Measurements from ENCODE around the gene HERC4. TPM values are rescaled to one million over a fixed set of nuclear protein-coding genes. Genes with fewer than 3 reads are reported as not detected.

The HERC4 gene
- total RNA-seq, 1 experiment from 2014 or later: 39.4 TPM

GRCh38 chr10:68106656-68107055, 31.6 kb upstream of the HERC4 start:
- Mint-ChIP-seq H3K27me3 (ENCODE audit: low read depth) (no peaks in the 10 kb centered on the region), H3K36me3 (no peaks in the 10 kb centered on the region), H3K27ac (no peak overlapping the region), H3K4me3 (no peak overlapping the region), H3K9me3 (no peaks in the 10 kb centered on the region), H3K4me1 (peaks cover 1% of the 10 kb centered on the region; the same call in 1 of the 2 replicates)
- ChIA-PET CTCF (interaction anchor here (0.6 to 0.9 kb wide), 2 partner anchors 50 to 95 kb away, joined by 3 to 4 read pairs; no protein-coding TSS in a partner anchor), POLR2A (no interaction called here)
- DNase-seq (ENCODE audit: low spot score): no peak
- no peak for ATAC-seq
- TF ChIP-seq GRHL2 (CRISPR knock-in tag; IDR thresholded peaks at IDR 0.05; ENCODE audit: insufficient replicate concordance, severe bottlenecking) (no peak), TEAD4 (CRISPR knock-in tag; IDR thresholded peaks at IDR 0.05) (no peak), SMAD3 (CRISPR knock-in tag; IDR thresholded peaks at IDR 0.05; ENCODE audit: borderline replicate concordance) (no peak), USF1 (CRISPR knock-in tag; IDR thresholded peaks at IDR 0.05) (no peak), MXD4 (CRISPR knock-in tag; IDR thresholded peaks at IDR 0.05; ENCODE audit: borderline replicate concordance) (no peak), MLX (CRISPR knock-in tag; IDR thresholded peaks at IDR 0.05) (no peak)

- CTCF ChIA-PET: no interaction called here
- ATAC-seq: no peak
- TF ChIP-seq ZNF423 (CRISPR knock-in tag; IDR thresholded peaks at IDR 0.05) (no peak), ZSCAN18 (CRISPR knock-in tag; IDR thresholded peaks at IDR 0.05) (no peak), ZNF281 (CRISPR knock-in tag; IDR thresholded peaks at IDR 0.05) (no peak), SOX15 (CRISPR knock-in tag; IDR thresholded peaks at IDR 0.05) (no peak), ZBTB21 (CRISPR knock-in tag; IDR thresholded peaks at IDR 0.05; ENCODE audit: borderline replicate concordance) (no peak), ZNF416 (CRISPR knock-in tag; IDR thresholded peaks at IDR 0.05) (no peak), ZNF512 (CRISPR knock-in tag; IDR thresholded peaks at IDR 0.05; ENCODE audit: borderline replicate concordance) (no peak), ATF2 (CRISPR knock-in tag; IDR thresholded peaks at IDR 0.05; ENCODE audit: borderline replicate concordance, low read depth) (no peak), ZNF532 (CRISPR knock-in tag; IDR thresholded peaks at IDR 0.05; ENCODE audit: borderline replicate concordance) (no peak), ARID4B (CRISPR knock-in tag; IDR thresholded peaks at IDR 0.05; ENCODE audit: borderline replicate concordance) (no peak), NR1H2 (CRISPR knock-in tag; IDR thresholded peaks at IDR 0.05) (no peak)
These were observed 30.7 kb upstream of the HERC4 start for GRCh38 chr10:68105820-68106219.

More at GRCh38 chr10:68105820-68106219, 30.7 kb upstream of the HERC4 start:
- no peaks in the 10 kb centered on the region for H3K4me1 Mint-ChIP-seq
- POLR2A ChIA-PET: no interaction called here
- no peaks in the 10 kb centered on the region for H3K36me3 Mint-ChIP-seq
- no peak overlapping the region for H3K27ac Mint-ChIP-seq
- no peaks in the 10 kb centered on the region for H3K27me3 Mint-ChIP-seq (ENCODE audit: low read depth)
- H3K9me3 Mint-ChIP-seq: no peaks in the 10 kb centered on the region
- no peak for DNase-seq (ENCODE audit: low spot score)
- no peak overlapping the region for H3K4me3 Mint-ChIP-seq

Data from WTC11 (cell line).